ENCODE results near the gene FUT3.

- TF ChIP-seq POLR2A (IDR thresholded peaks at IDR 0.05): no peak
- TF ChIP-seq CTCF (IDR thresholded peaks at IDR 0.05): no peak
These were observed 14.5 kb upstream of the FUT3 start for GRCh38 chr19:5865772-5866171.

Data from lower leg skin (tissue), 3 donors.